Measurements from ENCODE around the gene B4GALT1.

GRCh38 chr9:33128570-33128969 lies 38.6 kb downstream of the B4GALT1 start:
- TF ChIP-seq POLR2A (IDR thresholded peaks at IDR 0.05), result no peak
- no peak for TF ChIP-seq CTCF (IDR thresholded peaks at IDR 0.05)
